Epidermal melanocyte (primary cell): ENCODE data around the gene HOXD11.

Experiments used
- DNase-seq: peaks from one replicate; pipeline ENCODE4 v3.0.0; 2011; ENCODE audit warnings: low spot score; ENCODE audit not compliant: insufficient read length

HOXD11 gene

DNA sequence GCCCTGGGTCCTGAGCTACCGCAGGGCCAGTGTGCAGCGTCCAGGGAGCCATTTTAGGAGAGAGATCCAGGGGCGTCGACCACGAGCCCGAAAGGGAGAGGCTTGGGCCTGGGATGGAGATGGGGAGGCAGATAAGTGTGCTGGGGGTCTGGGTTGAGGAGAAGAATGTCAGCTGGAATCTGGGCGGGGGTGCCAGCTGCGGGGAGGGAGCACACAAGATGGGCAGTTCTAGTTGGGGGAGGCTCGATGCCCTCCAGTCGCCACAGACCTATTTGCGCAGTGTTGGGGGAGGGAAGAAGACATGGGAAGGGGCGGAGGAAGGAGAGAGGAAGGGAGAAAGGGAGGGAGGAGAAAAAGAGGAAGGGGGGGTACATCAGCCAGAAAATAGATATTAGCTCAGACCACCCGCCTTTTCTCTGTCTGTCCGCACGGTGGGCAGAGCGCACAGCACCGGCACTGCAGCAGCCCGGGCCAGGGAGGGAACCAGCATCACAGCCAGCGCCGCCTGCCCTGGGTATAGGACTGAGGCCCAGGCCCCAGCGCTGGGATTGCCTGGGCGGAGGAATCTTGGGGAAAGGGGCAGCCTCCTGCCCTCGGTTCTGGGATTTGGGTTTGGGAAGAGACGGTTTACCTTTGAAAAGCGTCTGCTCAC is 1.9 kb upstream of the HOXD11 start:
- DNase-seq = no peak

DNA sequence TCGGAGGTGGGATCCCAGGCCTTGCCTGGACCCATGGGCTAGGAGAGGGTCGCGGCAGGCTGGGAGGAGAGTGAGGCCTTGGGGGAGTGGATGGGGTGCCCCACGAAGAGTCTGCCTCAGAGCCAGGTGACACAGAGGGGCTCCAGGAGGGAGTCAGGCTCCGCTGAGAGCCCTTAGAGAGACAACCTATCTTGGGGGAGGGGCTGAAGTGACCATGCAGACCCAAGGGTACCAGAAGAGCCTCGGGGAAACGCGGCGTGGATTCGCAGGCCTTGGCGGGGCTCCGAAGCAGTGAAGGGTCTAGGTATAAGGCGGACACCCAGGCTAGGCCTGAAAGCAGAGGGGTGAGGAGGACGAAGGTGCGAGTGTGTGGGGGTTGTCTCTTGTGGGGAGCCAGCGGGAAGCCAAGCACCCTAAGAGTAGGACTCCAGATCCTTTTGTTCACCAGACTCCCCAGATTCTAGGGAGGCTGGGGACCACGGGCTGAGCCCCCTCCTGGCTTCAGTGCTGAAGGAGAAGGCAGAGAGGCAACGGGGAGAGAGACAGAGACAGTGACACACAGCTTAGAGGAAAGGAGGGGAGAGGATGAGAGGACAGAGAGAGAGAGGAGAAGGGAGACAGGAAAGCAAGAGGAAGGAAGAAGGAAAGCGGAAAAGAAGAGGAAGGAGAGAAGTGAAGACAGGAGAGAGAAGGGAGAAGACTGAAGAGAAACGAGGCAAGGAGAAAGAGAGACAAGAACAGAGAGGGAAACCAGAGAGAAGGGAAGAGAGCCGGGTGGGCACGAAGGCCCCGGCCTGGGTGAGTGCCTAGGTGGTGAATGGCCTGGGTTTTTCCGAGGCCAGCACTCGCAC is 1.1 kb upstream of the HOXD11 start:
- DNase-seq = no peak

DNA sequence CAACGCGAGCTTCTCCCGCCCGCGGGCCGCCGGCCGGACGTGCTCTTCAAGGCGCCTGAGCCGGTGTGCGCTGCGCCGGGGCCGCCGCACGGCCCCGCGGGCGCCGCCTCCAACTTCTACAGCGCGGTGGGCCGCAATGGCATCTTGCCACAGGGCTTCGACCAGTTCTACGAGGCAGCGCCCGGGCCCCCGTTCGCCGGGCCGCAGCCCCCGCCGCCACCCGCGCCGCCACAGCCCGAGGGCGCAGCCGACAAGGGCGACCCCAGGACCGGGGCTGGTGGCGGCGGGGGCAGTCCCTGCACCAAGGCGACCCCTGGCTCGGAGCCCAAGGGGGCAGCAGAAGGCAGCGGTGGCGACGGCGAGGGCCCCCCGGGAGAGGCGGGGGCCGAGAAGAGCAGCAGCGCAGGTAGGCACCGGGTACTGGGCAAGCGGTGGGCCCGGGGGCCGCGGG is 676 bp downstream of the HOXD11 start:
- no peak for DNase-seq

DNA sequence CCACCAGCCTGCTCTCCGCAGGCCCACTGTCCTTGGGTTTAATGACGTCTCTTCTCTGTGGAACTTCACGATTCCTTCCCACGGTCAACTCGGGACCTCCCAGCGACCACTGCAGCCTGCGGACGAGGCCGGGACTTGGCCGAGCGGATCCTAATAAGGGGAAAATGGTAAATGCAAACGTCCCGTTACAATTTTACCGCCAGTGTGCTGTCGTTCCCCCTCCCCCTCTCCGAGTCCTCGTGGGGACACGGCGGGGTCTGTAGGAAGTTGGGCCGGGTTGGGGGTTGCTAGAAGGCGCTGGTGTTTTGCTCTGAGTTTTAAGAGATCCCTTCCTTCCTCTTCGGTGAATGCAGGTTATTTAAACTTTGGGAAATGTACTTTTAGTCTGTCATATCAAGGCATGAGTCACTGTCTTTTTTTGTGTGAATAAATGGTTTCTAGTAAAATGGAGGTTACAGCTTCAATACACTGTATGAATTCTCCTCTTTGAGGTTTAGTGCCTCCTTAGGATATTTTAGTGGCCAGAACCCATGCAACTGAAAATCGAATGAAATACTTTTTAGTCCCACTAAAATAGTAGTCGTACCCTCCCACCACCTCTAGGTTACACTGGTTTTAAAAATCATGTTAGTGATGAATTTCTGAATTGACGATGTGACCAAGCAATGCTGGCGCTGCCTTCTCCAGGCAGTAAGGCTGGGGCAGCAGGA is 2.3 kb downstream of the HOXD11 start:
- no peak for DNase-seq

DNA sequence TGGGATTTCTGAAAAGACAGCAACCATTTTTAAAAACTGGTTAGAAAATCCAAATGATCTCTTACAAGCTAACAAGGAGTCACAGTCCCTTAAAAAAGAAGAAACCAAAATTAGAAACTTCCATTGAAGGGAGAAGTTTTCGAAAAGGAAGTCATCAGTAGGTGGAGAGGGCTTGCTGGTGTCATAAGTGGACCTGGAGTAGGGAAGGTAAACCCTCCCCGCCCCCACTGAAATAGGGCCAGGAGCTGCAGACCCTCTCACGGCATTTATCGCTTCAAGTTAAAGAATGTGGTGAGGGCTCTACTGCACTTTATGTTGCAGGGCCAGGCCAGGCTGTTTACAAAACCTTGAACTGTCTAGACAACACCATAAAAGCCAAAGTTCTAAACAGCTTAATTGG is 2.9 kb downstream of the HOXD11 start:
- no peak for DNase-seq

DNA sequence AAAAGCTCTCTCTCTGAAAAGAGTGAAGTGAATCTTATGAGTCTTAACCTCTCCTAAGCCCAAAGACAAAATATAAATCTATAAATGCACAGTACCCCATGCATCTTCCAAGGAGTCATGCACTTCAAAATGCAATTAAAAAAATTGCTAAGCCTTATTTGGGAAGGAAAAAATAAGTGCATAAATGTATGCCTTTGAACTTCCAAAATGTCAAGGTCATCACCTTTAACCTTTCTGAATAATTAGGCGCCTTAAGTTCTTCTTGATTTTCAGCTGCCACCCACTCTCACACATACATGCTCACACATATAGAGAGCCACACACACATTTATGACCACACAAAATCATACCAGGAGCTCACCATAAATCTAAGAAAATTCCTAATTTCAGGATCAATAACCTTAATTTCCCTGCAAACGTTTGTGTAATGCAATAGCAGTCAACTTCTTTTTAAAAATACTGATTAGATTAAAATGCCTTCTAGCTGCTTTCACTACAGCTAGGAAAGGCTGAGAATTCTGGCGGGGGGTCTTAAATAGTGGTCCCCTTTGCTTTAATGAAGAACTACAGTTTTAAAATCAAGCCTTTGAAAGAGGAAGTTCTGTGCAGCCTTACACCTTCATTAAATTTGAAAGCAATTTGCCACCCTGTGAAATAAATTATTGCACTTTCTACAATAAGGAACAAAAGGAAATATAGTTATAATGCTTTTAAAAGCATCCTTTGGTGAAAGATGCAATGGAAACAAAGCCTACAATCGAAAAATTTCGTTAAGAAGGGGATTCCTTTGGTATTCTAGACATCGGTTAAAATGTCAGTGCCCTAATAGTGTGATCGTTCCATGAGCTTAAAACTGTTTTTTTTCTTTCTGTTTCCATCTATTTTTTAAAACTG is 3.6 kb downstream of the HOXD11 start:
- DNase-seq = no peak

DNA sequence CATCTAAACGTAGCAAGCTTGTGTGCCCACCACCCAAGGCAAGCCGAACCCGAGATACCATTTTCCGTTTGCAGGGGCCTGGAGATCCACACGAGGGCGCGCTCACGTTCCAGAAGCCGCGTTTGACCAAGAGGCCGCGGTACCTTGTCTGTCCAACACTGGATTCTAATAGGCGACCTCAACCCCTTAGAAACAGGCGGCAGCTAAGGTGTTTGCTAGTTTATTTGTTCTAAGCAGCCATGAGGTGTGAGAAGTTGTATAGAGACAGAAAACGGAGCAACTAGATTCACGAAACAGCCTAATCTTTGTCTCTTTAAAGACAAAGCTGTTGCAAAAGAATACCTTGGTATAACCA is 4.2 kb downstream of the HOXD11 start:
- DNase-seq = no peak

DNA sequence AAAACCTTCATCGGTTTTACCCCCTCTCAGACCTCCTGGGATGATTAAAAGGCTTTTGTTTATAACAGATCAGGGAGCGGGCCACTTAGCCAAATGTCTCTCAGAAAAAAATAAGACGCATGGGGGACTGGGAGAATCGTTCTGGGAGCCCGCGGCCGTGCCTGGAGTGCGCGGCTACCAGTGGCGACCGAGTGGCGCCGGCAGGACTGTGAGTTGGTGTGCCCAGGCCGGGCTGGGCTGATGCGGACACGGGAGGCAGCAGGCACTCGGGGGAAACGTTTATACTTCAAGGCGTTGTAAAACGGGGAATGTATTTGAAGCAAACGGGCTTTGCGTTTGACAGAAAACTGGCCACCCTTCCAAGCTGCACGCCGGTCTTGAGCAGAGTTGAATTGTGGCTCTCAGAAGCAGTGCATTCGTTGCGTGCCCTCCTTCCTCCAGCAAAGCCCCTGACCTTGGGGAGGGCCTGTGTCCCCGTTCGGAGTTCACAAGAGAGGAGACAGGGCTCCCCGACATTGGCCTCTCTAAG is 4.8 kb downstream of the HOXD11 start:
- DNase-seq = no peak

DNA sequence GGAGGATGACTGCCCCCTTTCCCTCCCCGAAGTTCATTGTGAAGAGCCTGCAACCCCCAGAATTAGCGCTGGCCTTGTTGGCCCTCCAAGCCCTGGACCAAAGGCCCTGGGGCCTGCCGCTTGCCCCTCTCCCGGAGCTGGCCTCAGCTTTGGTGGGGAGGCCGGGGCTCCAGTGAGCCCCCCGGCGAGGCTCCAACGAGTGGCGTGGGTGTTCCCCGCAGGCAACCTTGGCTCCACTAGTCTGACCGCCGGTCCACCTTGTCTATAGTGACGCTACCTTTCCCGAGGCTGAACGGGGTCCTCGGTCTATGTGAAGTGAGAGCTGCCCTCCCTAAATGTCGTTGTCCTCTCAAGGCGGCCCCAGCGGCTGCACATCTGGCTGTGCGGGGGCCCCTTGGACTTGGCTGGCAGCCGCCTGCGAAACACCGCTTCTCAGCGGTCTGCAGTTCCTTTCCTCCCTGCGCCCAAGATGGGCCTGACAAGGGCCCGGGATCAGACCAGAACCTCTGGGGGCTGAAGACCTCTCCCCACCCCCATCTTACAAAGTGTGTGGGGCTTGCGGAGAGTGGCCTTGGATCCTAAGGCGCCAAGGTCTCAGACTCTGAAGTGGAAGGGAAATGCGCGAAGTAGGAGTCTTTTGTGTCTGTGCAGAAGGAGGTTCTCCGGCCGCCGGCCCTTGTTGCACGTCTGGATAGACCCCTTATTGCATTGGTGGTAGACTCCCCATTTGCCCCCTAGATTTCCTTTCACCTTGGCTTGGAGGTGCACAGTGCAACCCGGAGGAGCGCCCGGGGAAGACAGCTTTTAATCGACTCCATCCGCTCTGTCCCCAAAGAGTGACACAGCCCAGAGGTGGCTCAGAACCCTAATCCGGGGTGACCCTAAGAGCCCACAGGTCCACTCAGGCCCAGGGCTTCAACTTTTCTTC is 5.6 kb downstream of the HOXD11 start:
- DNase-seq = no peak

DNA sequence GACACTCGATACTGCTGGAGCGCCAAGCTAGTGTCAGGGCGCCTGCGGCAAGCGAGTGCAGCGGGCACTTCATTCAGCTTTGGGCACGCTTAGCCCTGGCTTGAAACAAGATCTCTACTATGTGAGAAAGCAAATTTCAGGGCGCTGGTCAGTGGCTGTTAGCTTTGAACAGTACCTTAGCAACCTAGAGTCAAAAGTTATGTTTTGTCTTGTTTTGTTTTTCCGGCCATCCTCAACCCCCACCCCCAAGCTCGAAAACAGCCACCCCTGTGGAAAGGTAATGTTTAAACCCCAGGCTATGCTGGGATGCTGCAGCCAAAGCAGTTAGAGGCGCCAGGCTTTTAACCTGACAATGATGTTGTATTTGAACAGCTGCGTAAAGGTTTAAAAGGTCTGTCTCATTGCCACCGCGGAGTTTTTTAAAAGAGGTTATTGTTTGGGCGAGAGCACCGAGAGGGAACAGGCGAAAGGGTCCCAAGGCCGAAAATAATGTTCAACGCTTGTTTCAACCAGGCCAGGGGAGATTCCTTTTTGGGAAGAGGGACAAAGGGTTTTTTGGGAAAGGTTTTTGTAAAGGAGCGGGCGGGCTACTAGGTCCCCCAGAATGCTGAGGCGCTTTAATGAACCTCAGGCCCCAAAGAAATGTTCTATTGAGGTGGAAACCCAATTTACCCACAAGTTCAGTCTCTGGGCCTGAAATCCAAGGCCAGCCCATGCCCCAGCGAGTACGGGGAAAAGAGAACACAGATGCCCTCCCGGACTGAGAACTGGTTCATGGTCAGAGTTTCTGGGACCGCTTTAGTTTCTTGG is 7.2 kb downstream of the HOXD11 start:
- no peak for DNase-seq

DNA sequence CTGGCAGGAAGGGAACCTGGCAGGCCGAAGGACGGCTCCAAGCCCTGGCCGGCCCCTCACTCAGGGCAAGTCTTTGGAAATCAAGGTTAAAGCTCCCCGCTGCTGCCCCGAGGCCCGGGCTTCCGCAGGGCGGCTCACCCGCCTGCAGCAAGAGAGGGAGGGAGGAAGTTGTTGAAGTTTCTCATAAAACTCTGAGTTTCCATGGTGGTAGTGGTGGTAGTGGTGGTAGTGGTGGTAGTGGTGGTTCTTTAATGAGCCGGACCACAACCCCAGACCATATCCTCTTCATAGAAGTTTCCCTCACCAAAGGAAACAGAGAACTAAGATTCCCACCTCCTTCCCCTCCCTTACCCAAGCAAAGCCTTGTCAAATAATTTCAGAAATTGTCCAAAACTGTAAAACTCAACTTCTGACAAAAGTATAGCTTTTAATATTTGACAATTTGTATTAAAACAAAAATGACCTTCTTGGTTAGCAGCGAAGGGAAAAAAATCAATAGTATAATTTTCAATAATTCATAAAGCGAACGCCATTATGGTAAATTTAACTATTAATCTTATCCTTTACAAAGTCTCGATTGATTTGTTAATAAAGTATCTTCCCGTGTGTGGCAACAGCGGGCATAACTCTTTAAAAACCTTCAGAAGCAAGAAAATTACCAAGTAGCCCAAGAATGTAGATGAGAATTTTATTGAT is 8.0 kb downstream of the HOXD11 start:
- DNase-seq = no peak

DNA sequence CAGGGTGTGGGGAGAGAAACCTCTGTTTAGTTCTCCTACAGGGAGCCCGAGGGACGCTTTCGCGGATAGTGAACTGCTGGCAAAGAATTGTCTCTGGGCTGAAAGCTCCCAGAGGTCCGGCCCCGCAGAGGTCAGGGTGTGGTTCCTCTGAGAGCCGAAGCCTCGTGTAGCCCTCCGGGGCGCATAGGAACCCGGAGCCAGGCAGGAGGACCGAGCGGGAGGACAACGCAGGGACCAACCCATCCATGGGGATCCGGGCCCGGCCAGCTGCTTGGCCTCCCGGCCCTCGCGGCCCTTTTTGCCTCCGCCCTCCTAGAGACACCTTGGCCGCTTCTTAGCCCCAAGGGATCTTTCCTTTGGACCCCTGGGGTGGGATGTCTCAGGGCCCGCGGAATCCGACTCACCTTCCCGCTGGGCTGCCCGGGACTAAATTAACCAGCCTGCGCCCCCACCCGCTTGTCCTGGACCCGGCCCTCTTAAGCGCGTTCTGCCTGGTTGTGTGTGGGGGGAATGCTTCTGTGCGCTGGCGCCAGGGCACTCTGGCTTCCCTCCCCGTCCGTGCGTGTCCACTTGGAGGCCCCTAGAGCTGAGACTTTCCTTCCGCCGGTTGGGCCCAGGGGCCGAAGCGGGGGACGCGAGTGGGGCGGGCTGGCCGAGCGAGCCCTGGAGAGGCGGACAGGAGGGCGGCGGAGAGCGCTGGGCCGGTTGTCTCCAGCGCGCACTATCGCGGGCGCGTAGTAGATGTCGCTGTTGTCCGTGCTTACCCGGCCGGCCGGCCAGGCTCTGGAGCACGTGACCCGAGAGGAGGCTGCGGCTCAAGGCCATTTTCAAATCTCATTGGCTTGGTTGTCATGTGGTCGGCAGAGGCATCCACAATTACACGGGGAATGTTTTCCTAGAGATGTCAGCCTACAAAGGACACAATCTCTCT is 9.1 kb downstream of the HOXD11 start, which contains the start of gene HOXD10:
Gene HOXD10 (plus strand): TSS at position 896 of the 931 bp plus-strand sequence. CDS start 56 bp downstream, outside the sequence.
- no peak for DNase-seq

DNA sequence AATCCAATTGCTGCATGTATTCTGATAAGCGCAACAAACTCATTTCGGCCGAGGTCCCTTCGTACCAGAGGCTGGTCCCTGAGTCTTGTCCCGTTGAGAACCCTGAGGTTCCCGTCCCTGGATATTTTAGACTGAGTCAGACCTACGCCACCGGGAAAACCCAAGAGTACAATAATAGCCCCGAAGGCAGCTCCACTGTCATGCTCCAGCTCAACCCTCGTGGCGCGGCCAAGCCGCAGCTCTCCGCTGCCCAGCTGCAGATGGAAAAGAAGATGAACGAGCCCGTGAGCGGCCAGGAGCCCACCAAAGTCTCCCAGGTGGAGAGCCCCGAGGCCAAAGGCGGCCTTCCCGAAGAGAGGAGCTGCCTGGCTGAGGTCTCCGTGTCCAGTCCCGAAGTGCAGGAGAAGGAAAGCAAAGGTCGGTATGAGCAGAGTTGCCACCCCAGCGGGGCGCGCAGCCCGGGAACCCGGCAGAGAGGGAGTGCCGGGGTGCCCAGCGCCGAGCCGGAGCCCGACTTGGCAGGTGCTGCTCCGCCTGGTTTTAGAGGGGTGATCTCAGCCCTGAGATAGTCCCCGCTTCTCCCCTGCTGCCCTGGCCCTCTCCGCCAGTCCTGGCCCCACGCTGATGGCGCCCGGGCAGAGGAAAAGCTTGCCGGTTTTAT is 10.2 kb downstream of the HOXD11 start:
- no peak for DNase-seq

DNA sequence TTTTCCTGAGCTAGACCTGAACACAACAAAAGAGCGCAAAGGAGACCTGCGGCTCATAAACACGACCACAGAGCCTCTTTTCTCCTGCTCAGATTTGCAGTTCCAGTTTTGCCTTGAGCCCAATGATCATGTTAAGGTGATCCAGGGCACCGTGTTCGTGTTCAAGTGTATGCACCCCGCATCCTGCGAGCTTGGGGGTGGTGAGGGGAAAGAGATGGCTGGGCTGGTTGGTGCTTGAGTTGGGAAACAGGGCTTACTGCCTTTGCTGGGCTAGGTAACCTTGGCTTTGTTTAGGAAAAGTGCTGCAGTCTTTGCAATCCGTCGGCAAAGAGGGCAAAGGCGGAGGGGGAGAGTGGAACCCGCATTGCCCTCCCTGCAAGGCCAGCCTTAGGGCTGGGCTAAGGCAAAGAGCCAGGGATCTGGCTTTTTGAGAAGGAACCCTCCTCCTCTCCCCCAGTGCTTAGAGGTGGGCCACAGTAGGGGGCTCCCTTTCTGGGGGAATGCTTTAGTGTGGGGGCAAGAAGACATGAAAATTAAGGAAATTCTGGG is 10.8 kb downstream of the HOXD11 start:
- DNase-seq = no peak

DNA sequence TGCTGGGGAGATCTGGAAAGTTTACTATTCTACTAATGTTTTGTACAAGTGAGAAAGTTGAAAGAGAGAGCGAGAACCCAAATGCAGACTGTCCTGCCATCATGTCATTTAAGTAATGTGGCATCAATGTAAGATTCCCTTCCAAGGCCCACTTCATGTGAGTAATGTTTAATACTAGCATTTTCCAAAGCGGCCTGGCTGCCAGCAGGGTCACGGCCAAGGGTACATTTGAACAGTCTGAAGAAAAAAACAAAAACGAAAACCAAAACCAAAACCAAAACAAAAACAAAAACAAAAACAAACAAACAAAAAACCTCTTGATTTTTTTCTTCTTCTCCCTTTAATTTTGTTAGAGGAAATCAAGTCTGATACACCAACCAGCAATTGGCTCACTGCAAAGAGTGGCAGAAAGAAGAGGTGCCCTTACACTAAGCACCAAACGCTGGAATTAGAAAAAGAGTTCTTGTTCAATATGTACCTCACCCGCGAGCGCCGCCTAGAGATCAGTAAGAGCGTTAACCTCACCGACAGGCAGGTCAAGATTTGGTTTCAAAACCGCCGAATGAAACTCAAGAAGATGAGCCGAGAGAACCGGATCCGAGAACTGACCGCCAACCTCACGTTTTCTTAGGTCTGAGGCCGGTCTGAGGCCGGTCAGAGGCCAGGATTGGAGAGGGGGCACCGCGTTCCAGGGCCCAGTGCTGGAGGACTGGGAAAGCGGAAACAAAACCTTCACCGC is 11.7 kb downstream of the HOXD11 start:
- no peak for DNase-seq
